Neural crest cell (in vitro differentiated cells): ENCODE data around the gene PEX3. TPM values are rescaled to one million over a fixed set of nuclear protein-coding genes. Genes with fewer than 3 reads are reported as not detected.
"Not testable (repeated sequence)": the region's sequence is repeated elsewhere in the genome, so short reads cannot be mapped to it uniquely, and the experiment has no call there.

Experiments
- DNase-seq: peaks from one replicate; pipeline ENCODE4 v3.0.0; 2021; ENCODE audit warnings: low read depth, mixed read lengths, low spot score
- H3K27ac Mint-ChIP-seq: one replicate; pipeline ENCODE4 v1.8.0; 2021; ENCODE audit warnings: mild to moderate bottlenecking, mixed read lengths; ENCODE audit not compliant: unreplicated experiment
- H3K27me3 Mint-ChIP-seq: 2 replicates; pipeline ENCODE4 v1.8.0; 2021; ENCODE audit warnings: low read depth, mild to moderate bottlenecking, mixed read lengths
- H3K36me3 Mint-ChIP-seq: 2 replicates; pipeline ENCODE4 v1.8.0; 2021; ENCODE audit warnings: low read depth, mild to moderate bottlenecking, mixed read lengths
- H3K4me1 Mint-ChIP-seq: 2 replicates; pipeline ENCODE4 v1.8.0; 2021; ENCODE audit warnings: mixed read lengths
- H3K4me3 Mint-ChIP-seq: one replicate; pipeline ENCODE4 v1.8.0; 2021; ENCODE audit warnings: mild to moderate bottlenecking, mixed read lengths
- H3K9me3 Mint-ChIP-seq: 2 replicates; pipeline ENCODE4 v1.8.0; 2021; ENCODE audit warnings: mixed read lengths
- total RNA-seq: library from RNA; stranded (reverse); gene quantifications from 2 replicates; pipeline ENCODE4 v1.2.1, GENCODE V29; 2021
- TF ChIP-seq, protein P1 (sequence below): fragments of 200-600 bp; sonication (generic); conservative IDR thresholded peaks from 2 replicates; pipeline ENCODE4 v1.5.0; 2021; ENCODE audit warnings: antibody characterized with exemption, mild to moderate bottlenecking

The PEX3 gene
- total RNA-seq, 1 donor from 2014 or later: 12.6 TPM

DNA sequence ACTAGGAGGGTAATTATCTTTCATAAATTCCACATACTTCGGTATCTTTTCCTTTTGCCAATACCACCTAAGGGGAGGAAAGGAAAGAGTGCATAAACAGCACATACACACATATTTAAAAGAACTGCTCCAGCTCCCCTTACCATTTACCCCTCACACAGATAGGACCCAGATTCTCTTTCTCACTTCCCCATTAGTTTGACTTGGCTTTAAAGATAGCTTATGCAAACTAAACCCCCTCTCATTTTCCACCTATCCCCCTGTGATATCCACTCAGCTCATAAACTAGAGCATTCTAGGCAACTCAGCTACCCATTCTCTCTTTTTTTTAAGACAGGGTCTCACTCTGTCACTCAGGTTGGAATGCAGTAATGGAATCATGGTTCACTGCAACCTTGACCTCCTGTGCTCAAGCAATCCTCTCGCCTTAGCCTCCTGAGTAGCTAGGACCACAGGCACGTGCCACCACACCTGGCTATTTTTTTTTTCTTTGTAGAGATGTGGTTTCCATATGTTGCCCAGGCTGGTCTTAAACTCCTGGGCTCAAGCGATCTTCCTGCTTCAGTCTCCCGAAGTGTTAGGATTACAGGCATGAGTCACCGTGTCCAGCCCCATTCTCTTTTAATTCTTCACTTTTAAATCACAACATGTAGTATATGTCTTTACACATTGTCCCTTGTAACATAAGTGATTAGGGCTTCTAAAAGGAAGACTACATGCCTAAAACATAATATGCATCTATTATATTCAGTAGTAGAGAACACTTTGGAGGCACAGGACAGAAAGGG is 56.9 kb downstream of the PEX3 start:
- TF ChIP-seq, protein P1, sequence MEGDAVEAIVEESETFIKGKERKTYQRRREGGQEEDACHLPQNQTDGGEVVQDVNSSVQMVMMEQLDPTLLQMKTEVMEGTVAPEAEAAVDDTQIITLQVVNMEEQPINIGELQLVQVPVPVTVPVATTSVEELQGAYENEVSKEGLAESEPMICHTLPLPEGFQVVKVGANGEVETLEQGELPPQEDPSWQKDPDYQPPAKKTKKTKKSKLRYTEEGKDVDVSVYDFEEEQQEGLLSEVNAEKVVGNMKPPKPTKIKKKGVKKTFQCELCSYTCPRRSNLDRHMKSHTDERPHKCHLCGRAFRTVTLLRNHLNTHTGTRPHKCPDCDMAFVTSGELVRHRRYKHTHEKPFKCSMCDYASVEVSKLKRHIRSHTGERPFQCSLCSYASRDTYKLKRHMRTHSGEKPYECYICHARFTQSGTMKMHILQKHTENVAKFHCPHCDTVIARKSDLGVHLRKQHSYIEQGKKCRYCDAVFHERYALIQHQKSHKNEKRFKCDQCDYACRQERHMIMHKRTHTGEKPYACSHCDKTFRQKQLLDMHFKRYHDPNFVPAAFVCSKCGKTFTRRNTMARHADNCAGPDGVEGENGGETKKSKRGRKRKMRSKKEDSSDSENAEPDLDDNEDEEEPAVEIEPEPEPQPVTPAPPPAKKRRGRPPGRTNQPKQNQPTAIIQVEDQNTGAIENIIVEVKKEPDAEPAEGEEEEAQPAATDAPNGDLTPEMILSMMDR: no peak
- no peaks in the 10 kb centered on the region for H3K9me3 Mint-ChIP-seq
- H3K36me3 Mint-ChIP-seq: peaks cover 14% of the 10 kb centered on the region
- no peak for DNase-seq
- H3K27me3 Mint-ChIP-seq: no peaks in the 10 kb centered on the region
- no peak overlapping the region for H3K27ac Mint-ChIP-seq
- peaks cover 33% of the 10 kb centered on the region for H3K4me1 Mint-ChIP-seq
- H3K4me3 Mint-ChIP-seq: no peak overlapping the region

DNA sequence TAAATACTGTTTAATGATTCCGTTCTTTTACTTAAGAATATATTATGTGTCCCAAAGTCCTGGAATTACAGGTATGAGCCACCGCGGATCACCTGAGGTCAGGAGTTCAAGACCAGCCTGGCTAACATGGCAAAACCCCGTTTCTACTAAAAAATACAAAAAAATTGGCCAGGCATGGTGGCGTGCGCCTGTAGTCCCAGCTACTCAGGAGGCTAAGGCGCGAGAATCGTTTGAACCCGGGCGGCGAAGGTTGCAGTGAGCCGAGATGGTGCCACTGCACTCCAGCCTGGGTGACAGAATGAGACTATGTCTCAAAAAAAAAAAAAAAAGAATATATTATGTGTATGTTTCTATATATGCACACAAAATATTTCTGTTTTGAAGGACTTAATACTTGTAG is 59.7 kb downstream of the PEX3 start:
- H3K27me3 Mint-ChIP-seq, H3K27ac Mint-ChIP-seq, H3K9me3 Mint-ChIP-seq, DNase-seq: not testable (repeated sequence)
- Mint-ChIP-seq H3K36me3 (peaks cover 14% of the 10 kb centered on the region), H3K4me3 (peak overlapping the region; percentile 92), H3K4me1 (peaks cover 38% of the 10 kb centered on the region)

DNA sequence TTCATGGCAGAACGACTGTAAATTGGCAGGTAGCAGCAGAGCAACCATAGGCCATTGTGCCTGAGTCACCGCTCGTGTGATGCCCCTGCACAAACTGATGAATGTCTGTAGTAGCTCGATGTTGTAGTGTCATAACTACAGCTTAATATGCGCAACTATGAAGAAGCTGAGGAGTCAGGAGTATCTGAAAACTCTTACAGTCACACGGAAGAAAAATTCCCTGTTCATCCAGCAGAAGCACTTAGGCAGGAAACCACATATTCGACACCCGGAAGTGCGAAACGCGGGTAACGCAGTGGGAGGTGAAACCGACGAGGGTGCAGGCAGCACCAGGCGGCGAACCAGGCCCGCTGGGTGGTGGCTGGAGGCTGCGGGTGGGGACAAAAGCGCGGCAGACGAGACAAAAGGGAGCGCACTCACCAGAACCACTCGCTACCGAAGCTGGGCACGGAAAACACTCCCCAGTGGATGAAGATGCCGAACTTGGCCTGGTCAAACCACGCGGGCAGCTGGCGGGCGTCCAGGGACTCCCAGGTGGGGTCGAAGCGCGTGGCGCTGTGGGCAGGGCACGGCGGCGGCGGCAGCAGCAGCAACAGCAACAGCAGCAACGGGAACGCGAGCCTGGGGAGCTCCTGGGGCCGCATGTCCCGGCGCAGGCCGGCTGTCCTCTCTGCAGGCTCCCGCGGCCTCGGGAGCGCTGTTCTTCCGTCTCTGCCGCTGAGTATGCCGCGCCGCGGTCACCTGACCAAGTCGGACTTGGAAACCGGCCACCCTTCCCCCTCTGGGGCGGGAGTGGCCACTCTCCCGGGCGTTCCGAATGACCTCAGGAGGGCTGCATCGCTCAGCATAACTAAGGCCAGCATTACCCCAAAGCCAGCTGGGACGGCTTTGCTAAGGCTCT is 60.6 kb downstream of the PEX3 start, which contains the start of gene FUCA2:
Gene FUCA2 (minus strand): TSS at position 730 of the 901 bp plus-strand sequence. CDS start 86 bp downstream, at position 644.
- TF ChIP-seq, protein P1: no peak
- no peaks in the 10 kb centered on the region for H3K27me3 Mint-ChIP-seq
- peak within 1 kb of the TSS; percentile 92 for H3K4me3 Mint-ChIP-seq
- DNase-seq: peak; percentile 67
- peaks cover 38% of the 10 kb centered on the region for H3K4me1 Mint-ChIP-seq
- peak within 1 kb of the TSS; percentile 97 for H3K27ac Mint-ChIP-seq
- peaks cover 2% of the 10 kb centered on the region for H3K9me3 Mint-ChIP-seq
- H3K36me3 Mint-ChIP-seq: peaks cover 9% of the 10 kb centered on the region

DNA sequence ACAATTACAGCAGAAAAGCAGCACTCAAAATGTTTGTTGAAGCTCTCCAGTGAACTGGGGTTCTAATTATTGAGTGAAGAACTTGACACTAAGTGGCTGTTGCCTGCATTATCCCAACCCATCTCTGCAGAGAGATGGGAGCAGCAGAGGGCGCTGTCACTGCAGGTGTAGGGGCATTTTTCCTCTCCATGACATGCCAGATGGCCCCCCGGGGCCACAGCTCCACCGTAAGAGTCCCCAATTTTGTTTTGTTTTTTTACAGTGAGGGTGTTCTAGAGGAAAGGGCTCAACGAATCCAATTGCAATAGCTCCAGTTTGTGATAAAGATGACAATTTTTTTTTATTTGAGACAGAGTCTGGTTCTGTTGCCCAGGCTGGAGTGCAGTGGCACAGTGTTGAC is 62.8 kb downstream of the PEX3 start:
- Mint-ChIP-seq H3K27me3 (peaks cover 6% of the 10 kb centered on the region), H3K36me3 (no peaks in the 10 kb centered on the region), H3K27ac (no peak overlapping the region), H3K4me1 (peaks cover 33% of the 10 kb centered on the region), H3K4me3 (peak overlapping the region; percentile 54), H3K9me3 (peaks cover 2% of the 10 kb centered on the region)
- DNase-seq: no peak
- TF ChIP-seq, protein P1: peak; percentile 47

DNA sequence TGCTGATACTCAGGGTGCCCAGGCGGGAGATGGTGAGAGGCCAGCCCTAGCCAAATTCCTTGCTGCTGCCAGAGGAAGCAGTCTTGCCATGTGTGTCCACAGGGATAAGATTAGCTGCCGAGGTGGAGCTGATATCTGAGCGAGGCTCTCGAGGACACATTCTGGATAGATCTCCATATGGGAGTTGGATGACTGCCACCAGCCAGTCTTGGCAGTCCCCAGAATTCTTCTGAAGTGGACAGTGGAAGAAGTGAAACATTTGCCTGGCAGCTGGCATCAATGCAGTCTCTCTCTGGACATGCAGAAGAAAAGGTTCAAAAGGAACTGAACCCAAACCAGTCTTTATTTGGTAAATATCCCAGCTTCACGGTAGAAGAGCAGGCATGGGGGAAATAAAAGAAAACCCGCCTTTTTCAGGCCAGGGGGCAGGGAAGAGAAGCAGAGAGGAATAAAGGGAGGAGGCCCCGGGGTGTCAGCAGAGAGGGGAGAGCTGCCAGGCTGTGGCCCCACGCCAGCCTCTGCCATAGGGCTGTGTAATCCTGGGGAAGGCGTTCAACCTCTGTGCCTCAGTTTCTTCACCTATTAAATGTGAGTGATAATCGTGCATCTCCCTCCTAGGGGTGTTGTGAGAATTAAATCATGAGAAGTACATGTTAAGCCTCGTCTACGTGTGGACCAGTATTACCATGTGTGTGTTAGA is 64.6 kb downstream of the PEX3 start:
- H3K27ac Mint-ChIP-seq: no peak overlapping the region
- H3K27me3 Mint-ChIP-seq: peaks cover 6% of the 10 kb centered on the region
- H3K4me1 Mint-ChIP-seq: peaks cover 18% of the 10 kb centered on the region
- TF ChIP-seq, protein P1: no peak
- H3K9me3 Mint-ChIP-seq: peaks cover 2% of the 10 kb centered on the region
- no peaks in the 10 kb centered on the region for H3K36me3 Mint-ChIP-seq
- no peak for DNase-seq
- H3K4me3 Mint-ChIP-seq: no peak overlapping the region
